Mesenteric fat pad (tissue), 1 donor: ENCODE data around the gene IER5L. TPM values are rescaled to one million over a fixed set of nuclear protein-coding genes. Genes with fewer than 3 reads are reported as not detected.
"Not testable (repeated sequence)": the region's sequence is repeated elsewhere in the genome, so short reads cannot be mapped to it uniquely, and the experiment has no call there.

Experiments
- DNase-seq: peaks from one replicate; pipeline ENCODE4 v3.0.0-alpha.2; 2020; ENCODE audit warnings: low spot score
- total RNA-seq: library from RNA; stranded (reverse); fragmentation: NEBNext Ultra II Directional; extraction: Animal tissue kit (Norgen Biotek cat#: 25700); gene quantifications from one replicate; pipeline ENCODE4 v1.2.1, GENCODE V29; 2021
- donor health status: DM: yes; HTN: yes; CAD: no.

Gene IER5L
- total RNA-seq, 1 donor from 2014 or later: 13.8 TPM

- DNase-seq: no peak
Measured at GRCh38 chr9:129140397-129141065, 37.5 kb downstream of the IER5L start.

- no peak for DNase-seq
Measured at GRCh38 chr9:129139993-129140396, 38.1 kb downstream of the IER5L start.

GRCh38 chr9:129139233-129139992 lies 38.6 kb downstream of the IER5L start:
- no peak for DNase-seq

- peak; percentile 92 for DNase-seq
Measured at GRCh38 chr9:129138476-129139232, 39.4 kb downstream of the IER5L start.

GRCh38 chr9:129138144-129138462 lies 40.0 kb downstream of the IER5L start:
- no peak for DNase-seq

GRCh38 chr9:129137292-129138143 lies 40.5 kb downstream of the IER5L start:
- DNase-seq: no peak

- no peak for DNase-seq
Measured at GRCh38 chr9:129136446-129137035, 41.5 kb downstream of the IER5L start.

GRCh38 chr9:129135476-129135875 lies 42.6 kb downstream of the IER5L start:
- no peak for DNase-seq

- no peak for DNase-seq
Measured at GRCh38 chr9:129133082-129133481, 45.0 kb downstream of the IER5L start.

- no peak for DNase-seq
Measured at GRCh38 chr9:129131300-129132145, 46.5 kb downstream of the IER5L start.

- no peak for DNase-seq
Measured at GRCh38 chr9:129130791-129131190, 47.3 kb downstream of the IER5L start.

- not testable (repeated sequence) for DNase-seq
Measured at GRCh38 chr9:129130271-129130670, 47.8 kb downstream of the IER5L start.

- DNase-seq: no peak
Measured at GRCh38 chr9:129128689-129129088, 49.4 kb downstream of the IER5L start.

- no peak for DNase-seq
Measured at GRCh38 chr9:129126749-129127618, 51.1 kb downstream of the IER5L start.

Other genes starting within 250 kb of the IER5L start
- gene DOLK, start 230.7 kb downstream of the IER5L start, total RNA-seq: 16.7 TPM
- 50.6 TPM for gene NUP188, start 230.6 kb downstream of the IER5L start, total RNA-seq
- gene SH3GLB2, start 149.9 kb downstream of the IER5L start, total RNA-seq: 43.2 TPM
- 17.3 TPM for gene MIGA2, start 141.6 kb downstream of the IER5L start, total RNA-seq
- 10.4 TPM for gene DOLPP1, start 97.2 kb downstream of the IER5L start, total RNA-seq
- gene CRAT, start 67.5 kb downstream of the IER5L start, total RNA-seq: 65.7 TPM
- 61.9 TPM for gene PTPA, start 66.8 kb downstream of the IER5L start, total RNA-seq